LoVo (cell line): ENCODE measurements around the gene TOB2.
A peak's percentile ranks its signal among the peaks of the same experiment; 100 is the strongest.
"Not testable (repeated sequence)": the region's sequence is repeated elsewhere in the genome, so short reads cannot be mapped to it uniquely, and the experiment has no call there.

ENCODE experiments used
- DNase-seq: peaks from one replicate; pipeline ENCODE4 v3.0.0-alpha.2; 2016; ENCODE audit warnings: low spot score

TOB2 gene

DNA sequence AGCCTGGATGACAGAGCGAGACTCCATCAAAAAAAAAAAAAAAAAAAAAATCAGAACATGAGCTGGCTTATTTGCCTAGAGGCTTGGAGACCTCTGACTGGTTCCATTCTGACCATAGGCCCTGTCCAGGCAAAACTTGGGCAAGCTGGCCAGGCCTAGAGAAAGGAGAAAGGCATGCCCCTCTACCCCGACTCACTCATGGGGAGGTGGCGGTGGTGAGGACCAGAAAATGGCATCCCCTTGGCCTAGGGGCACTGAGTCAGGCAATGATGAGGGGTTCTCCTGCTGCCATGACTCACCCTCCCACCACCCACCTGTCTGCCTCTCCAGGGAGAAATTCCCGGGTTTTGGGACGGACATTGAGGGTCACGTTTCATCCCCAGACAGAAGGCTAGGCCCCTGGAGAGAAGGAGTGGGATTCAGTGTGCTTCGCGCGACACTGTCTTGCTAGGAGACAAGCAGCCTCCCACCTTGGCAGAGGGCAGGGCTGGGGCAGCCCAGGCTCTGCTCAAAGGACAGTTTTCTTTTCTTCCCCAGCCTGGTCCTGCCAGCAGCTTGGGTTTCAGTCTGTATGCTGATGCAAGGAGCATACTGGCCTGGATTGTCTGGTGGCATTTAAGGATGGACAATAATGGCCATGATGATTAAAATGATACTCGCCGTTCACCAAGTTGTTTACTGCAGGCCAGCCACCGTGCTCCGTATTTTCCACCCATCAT lies 17.2 kb downstream of the TOB2 start:
- DNase-seq = no peak

DNA sequence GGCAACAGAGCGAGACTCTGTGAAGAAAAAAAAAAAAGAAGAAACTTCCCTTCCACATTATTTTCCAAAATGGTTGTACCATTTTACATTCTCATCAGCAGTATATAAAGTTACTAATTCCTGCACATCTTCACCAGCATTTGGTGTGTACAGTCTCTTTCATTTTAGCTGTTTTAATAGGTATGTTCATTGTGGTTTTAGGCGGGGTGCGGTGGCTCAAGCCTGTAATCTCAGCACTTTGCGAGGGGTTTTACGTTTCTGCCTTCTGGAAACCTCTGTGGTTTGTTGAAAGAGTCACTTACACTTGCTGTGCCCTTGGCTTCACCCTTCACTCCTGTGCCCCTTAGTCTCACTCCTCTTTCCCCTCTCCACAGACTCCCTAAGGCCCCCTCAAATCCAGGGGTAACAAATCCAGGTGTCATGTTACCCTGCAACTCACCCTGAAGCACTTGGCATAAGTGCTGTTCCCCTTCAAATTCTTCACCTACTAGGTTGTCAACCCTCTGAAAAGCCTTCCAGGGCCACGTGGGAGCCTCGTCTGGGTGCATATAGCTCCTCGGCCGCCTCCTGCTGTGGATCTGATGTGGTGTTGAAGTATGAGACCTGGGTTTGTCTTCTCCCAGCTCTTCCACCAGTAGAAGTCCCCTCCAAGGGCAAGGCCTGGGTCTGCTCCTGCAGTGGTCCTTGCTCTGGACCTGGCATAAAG lies 20.8 kb downstream of the TOB2 start:
- DNase-seq = no peak

DNA sequence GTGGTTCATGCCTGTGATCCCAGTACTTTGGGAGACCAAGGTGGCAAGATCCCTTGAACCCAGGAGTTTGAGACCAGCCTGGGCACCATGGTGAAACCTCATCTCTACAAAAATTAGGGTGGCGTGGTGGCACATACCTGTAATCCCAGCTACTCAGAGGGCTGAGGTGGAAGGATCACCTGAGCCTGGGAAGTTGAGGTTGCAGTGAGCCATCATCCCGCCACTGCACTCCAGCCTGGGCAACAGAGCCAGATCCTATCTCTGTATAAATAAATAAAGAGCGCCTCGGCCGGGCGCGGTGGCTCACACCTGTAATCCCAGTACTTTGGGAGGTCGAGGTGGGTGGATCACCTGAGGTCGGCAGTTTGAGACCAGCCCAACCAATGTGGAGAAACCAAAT lies 27.9 kb downstream of the TOB2 start:
- no peak for DNase-seq

DNA sequence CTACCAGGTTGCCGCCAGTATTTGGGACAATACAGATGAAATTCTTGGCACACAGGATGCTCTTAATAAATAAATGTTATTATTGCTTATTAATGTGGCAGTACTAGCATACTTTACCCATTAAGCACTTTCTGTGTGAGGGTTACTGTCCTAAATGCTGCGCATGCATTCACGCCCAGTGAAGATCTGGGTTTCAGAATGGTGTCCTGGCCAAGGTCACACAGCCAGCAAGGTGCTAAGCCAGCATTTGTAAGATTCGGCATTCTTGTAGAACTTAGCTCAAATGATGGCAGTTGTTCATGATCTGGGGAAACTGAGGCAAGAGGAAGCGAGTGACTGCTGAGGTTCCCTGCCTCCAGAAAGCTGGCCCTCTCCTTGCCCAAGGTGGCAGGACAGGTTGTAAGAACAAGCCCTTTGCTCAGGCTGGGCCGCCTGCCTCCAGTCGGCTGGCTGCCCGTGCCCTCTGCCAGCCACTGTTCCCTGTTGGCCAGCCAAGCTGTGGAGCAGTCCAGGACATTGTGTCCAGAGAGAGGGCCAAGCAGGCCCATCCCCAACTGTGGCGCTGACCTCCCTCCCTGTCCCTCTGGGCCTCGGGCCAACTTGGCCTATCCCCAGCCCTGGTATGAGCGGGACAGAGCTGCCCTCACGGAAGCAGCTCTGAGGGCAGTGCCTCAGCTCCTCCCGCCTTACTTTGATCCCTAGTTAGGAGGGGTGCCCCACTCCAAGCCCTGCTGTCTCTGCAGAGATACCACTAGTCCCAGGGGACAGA lies 28.8 kb downstream of the TOB2 start:
- DNase-seq = no peak

DNA sequence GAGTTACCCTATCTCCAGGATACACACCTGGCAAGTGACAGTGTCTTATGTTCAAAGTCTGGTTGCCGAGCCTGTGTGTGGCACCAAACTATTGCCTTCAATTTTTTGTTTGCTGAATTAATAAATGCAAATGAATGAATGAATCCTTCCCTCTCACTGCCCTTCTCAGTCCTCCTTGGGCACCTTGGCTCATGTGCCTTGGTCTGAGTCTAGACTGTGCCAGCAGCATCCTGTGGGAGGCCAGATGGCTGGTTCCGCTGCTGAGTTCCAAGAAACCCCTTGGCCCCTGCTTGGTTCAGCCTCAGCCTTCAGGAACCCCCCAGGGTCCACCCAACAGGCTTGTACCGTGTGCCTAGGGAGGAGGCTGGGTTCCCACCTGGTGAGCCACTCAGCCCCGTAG lies 31.0 kb downstream of the TOB2 start:
- no peak for DNase-seq

DNA sequence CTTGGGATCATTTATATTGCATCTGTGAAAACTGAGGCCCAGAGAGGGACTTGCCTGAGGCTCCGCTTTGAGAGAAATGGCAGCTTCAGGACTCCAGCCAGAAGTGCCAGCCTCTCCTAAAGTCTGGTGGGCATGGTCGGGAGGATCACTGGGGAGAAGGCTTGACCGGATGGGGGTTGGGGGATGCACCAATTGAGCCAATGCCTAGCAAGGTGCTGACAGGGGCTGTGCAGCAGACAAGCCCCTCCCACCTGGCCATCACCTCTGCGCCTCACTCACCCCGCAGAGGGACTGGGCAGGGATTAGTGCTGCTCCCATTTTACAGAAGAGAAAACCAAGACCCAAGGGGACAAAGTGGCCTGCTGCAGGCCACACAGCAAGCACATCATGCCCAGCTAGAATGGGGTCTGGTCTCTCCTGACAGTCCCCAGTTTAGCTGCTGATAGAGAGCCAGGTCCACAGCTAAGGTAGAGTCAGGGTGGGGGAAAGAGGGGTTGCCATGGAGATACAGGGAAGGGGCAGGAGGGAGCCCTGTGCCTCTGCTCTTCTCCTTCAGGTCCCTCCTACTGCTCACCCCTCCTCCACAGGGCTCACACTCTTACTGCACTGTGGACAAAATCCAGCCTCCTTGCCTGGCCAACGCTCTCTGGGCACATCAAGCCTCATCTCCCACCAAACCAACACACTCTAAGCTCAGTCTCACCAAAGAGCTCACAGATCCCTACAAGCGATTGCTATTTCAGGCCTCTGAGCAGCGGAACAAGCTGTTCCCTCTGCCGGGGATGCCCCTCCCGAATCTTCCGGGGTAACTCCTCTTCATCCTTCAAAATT lies 35.4 kb downstream of the TOB2 start:
- no peak for DNase-seq

DNA sequence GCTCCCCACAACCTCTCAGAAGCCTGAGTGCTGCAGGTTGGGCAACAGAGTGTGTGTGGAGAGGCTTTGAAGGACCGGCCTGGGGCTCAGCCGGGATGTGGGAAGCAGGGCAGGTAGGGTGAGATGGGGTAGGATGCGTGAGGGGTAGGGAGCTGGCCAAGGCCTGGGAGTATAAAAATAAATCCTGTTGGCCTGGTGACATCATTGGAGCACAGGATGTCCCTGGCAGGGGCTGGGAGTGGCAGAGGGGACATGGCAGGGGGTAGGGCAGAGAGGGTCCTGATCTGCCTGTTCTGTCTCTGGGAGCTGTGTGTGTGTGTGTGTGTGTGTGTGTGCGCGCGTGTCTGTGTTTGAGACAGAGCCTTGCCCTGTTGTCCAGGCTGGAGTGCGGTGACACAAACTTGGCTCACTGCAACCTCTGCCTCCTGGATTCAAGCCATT lies 36.3 kb downstream of the TOB2 start:
- no peak for DNase-seq

DNA sequence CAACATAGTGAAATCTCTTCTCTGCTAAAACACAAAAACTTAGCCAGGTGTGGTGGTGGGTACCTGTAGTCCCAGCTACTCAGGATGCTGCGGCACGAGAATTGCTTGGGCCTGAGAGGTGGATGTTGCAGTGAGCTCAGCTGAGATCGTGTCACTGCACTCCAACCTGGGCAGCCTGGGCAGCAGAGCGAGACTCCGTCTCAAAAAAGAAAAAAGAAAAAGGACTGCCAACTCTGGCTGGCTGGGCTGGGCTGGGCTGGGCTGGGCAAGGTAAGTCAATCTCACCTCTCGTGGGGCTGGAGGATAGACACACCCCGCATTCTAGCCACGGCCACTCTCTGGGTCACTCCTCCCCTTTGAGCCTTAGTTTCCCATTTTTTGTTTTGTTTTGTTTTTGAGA lies 37.9 kb downstream of the TOB2 start:
- DNase-seq = no peak

DNA sequence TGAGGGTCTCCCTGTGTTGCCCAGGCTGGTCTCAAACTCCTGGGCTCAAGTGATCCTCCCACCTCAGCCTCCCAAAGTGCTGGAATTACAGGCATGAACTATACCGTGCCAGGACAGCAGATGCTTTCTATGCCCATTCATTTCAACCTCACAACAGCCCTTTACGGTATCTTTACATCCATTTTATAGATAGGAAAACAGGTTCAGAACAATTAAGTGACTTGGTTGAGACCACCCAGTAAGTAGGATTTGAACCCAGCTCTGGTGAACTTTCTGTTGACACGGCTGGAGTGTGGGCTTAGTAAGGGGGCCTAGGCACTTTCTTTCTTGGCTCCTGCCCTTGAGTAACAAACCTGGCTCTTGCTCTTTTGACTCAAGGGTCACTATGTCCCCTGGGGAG lies 39.2 kb downstream of the TOB2 start:
- DNase-seq = no peak

DNA sequence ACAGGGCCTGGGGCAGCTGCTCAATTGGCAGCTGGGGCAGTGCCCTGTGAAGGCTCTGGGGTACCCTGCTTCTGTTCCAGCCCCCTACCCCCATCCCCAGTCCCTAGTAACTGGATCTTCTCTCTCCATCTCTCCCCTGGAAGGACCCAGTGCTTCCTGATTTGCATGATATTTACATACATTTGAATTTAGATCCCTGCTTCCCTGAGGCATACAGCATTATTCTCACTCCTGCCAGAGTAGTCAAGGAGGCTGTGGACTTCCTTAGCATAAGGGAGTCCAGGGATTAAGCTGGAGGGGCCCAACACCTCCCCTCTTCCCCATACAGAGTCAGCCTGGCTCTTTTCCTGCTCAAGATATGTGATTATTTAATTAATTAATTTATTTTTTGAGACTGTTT lies 40.2 kb downstream of the TOB2 start:
- DNase-seq = no peak

DNA sequence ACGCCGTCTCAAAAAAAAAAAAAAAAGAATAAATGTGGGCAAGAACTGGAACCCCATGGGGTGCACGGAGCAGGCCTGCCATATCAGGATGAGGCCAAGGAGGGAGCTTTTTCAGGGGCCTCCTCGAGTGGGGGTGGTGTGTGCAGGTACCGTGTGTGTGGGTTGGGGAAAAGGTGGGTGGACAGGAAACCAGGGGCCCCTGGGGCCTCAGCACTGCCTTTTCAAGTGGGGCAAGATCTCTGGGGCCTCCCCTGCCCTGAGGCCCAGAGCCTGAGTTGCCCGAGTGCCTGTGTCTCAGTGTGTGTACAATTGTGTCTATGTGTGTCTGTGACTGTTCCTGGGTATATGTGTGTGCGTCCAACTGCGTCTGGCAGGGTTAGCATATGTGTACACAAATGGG lies 41.0 kb downstream of the TOB2 start:
- DNase-seq = no peak

DNA sequence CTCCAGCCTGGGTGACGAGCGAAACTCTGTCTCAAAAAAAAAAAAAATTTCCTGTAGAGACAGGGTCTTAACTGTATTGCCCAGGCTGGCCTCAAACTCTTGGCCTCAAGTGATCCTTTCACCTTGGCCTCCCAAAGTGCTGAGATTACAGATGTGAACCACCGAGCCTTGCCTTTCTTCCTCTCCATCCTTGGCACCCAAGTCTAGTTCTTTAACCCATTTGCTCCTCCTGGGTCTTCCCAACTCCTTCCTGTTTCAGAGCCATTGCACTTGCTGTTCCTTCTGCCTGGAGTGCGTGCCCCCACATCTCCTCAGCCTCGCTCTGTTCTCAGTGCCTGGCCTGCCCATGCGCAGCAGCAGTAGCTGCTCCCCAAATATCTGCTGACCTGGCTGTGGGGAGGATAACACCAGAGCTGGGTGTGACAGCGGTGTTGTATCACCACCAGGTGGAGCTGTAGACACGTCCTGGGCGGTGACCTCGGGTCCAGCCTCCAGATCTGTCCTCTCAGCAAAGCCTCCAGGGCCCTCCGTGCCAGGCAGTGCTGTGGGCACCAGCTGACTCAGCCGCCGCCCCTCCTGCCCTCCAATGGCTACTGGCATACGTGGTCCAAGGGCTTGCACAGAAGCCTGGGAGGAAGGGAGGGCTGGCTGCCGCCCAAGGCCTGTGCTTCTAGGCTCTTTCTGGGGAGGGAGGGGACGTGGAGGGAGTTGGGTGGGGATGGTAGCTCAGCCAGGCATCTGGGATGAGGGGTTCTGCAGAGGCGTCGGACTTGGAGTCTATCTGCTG lies 42.9 kb downstream of the TOB2 start:
- peak; percentile 90 for DNase-seq

DNA sequence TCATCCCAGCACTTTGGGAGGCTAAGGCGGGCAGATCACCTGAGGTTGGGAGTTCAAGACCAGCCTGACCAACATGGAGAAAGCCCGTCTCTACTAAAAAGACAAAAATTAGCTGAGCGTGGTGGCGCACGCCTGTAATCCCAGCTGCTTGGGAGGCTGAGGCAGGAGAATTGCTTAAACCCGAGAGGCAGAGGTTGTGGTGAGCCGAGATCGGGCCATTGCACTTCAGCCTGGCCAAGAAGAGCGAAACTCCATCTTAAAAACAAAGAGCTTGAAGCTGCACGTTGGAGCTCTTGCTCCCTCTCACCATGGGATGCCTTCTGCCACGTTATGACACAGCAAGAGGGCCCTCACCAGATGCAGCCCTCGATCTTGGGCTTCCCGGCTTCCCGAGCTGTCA lies 43.8 kb downstream of the TOB2 start:
- DNase-seq = not testable (repeated sequence)

DNA sequence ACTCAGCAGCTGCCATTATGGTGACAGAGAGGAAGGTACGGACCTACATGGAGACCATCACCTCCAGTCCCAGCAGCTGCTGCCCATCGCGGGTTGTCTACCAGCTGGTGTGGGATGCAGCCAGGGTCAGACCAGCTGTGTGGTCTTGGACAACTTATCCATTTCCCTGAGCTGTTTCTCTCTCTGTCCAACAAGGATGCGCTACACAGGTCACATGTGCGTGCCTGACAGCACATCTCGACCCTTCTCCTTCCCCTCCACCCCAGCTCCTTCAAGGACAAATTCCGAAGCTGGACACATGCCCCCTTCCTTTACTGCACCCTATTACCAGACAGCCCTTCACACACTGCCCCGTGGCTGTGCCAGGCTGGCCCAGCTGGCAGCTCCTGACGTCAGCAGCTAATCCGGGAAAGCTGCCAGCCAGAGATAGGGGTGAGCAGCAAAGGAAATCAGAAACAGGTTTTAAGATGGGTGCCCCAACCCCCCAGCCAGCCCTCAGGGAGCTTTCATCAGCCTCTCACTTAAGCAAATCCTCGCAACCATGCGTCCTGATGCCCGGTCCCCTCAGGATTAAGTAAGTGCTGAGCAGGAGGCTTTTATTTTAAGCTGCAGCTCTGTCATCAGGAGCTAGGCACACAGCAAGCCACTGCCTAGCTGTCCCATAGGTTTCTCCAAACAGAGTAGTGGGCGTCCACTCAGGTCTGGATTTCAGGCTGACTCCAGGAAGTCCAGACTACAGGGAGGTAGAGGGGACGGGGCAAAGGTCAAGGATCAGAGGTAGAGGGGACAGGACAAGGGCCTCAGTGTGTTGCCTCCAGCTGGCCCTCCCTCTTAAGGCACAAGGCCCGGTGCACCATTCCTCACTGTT lies 44.6 kb downstream of the TOB2 start:
- no peak for DNase-seq

DNA sequence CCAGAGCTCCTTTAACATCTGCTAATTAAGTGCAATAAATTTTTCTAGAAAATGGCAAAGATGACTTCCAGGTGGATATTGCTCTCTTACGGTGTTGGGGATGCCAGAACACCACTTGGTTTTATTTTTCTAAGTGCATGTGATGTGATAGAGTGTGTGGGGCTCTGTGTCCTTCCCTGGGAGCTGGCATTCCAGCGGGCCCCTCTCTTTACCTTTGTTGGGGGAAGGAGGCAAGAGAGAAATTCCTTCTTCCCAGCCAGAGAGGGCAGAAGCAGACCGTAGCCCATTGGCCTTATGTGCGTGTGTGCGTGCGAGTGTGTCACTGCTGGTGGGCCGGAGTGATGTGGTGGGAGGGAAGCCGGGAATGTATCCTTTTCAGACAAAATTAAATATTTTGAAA lies 47.7 kb downstream of the TOB2 start:
- no peak for DNase-seq

DNA sequence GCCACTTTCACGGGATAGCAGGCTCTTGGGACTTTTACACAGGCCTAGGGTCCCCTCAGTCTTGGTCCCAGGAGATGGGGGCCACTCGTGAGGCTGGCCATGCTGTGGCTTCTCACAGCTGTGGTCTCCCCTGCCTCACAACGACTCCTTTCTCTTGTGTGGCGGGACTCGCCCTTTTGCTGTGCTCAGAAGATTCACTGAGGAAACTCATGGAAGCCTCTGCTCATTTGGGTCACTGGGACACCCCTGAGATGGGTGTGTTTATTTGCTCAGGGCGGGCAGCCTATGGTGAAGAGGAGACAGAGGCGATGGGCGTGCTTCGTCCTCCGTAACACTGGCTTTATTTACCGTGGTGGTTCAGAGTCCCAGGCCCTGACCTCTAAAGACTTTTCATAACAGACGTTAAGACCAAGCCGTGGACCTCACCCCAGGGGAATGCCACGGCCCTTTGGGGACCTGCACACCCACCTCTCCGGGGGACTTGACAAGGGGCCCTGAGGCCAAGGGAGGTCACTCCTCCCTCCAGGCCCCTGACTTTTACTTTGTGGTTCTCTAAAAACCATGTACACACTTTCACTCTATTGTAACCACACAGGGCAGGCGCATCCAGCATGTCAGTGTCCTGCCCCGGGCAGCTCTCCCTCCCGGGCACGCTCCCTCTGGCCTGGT lies 49.3 kb downstream of the TOB2 start:
- DNase-seq = peak; percentile 32

DNA sequence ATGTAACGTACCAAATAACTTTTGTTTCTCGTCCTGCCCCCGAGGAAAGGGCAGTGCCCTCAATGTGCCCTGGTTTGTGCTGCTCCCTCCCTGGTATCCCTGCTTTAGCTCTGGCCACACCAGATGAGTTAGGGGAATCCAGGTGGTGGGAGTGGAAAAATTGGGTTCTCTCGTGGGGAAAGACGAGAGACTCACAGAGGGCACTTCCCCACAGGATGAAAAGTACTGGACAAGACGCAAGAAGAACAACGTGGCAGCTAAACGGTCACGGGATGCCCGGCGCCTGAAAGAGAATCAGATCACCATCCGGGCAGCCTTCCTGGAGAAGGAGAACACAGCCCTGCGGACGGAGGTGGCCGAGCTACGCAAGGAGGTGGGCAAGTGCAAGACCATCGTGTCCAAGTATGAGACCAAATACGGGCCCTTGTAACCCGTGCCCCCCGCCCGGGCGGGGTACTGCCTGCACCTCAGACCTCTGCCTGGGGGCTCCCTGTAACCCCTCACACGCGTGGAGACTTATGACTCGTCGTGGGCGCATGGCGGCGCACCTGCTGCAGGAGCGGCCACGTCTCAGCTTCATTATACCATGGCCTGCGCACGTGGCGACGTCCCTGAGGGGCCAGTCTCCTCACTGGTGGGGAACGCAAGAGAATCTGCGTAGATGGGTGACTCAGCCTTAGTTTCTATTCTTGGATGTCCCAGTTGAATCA lies 50.9 kb downstream of the TOB2 start:
- no peak for DNase-seq

DNA sequence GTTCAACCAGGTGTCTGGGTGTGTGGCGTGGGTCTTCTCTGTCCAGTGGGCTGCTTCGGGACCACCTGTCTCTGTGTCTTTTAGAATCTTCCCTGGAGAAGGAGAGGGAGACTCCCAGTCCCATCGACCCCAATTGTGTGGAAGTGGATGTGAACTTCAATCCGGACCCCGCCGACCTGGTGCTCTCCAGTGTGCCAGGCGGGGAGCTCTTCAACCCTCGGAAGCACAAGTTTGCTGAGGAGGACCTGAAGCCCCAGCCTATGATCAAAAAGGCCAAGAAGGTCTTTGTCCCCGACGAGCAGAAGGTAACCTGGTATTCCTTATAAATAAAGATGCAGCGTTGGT lies 52.6 kb downstream of the TOB2 start:
- no peak for DNase-seq

DNA sequence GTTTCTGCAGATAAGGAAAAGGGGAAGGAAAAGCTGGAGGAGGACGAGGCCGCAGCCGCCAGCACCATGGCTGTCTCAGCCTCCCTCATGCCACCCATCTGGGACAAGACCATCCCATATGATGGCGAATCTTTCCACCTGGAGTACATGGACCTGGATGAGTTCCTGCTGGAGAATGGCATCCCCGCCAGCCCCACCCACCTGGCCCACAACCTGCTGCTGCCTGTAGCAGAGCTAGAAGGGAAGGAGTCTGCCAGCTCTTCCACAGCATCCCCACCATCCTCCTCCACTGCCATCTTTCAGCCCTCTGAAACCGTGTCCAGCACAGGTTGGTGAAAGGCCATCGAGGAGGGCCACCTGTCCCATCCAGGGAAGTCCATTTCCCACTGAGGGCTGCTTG lies 59.3 kb downstream of the TOB2 start:
- DNase-seq = no peak
